ENCODE measurements around the gene ZNF474.

- TF ChIP-seq CTCF (IDR thresholded peaks at IDR 0.05) (no peak), ZFX (IDR thresholded peaks at IDR 0.05; ENCODE audit: borderline replicate concordance) (no peak)
Measured at GRCh38 chr5:122114501-122114900, 14.8 kb upstream of the ZNF474 start.
